Heart left ventricle (tissue), 13 donors: Measurements from ENCODE around the gene NOL3.

Experiments
- CTCF ChIP-seq, 12 donors: fragments of 200-600 bp; sonication (generic) in 4 of 12; IDR thresholded peaks; one replicate each; pipeline versions ENCODE4 v1.5.0 to v1.8.0; 2018 to 2022; ENCODE audit warnings: antibody characterized with exemption in 12 of 12, mild to moderate bottlenecking in 5 of 12
- POLR2A ChIP-seq, 2 donors: fragments of 450-650 bp; IDR thresholded peaks; one replicate each; pipeline ENCODE4 v1.6.1; 2017; ENCODE audit warnings: antibody characterized with exemption in 2 of 2, mild to moderate bottlenecking in 2 of 2, moderate library complexity in 2 of 2
- donor health status: ischemic (EF 13 %, LVEDD 7.1; RV severe dilation, severe dysfunction).
- donor health status: DM: no; HTN: yes; CAD: no.
- donor health status: DM: no; HTN: no; CAD: no.
- donor health status: ischemic (EF 25% LVEDD 6.9; RV normal size, moderate dysfunction).
- donor health status: ischemic (EF 25% LVEDD 5.7; RV mildly dilated, moderate dysfunction).
- donor health status: ischemic (EF 35%, LVEDD 5.7; RV mildly dilated, moderate dysfunction).
- donor health status: nonischemic (EF 11% LVEDD 7.7; RV severe dilation, severe dysfunction).
- donor health status: DM: yes; HTN: yes; CAD: no.
- donor health status: PGD.
- donor health status: ischemic (EF 29% LVEDD 5.4; RV normal size, mild dysfunction).
- donor health status: nonischemic (EF 23%, LVEDD 6.1; RV moderate dilation, normal function).

- TF ChIP-seq CTCF (IDR thresholded peaks at IDR 0.05) (no peak), POLR2A (IDR thresholded peaks at IDR 0.05) (no peak)
Measured at GRCh38 chr16:67202426-67202825, 32.1 kb downstream of the NOL3 start.
